ENCODE results near the gene ANKRD1. TPM values are rescaled to one million over a fixed set of nuclear protein-coding genes. Genes with fewer than 3 reads are reported as not detected.

The ANKRD1 gene
- total RNA-seq, 1 experiment from 2014 or later, result 0.26 TPM

- TF ChIP-seq, protein P1, sequence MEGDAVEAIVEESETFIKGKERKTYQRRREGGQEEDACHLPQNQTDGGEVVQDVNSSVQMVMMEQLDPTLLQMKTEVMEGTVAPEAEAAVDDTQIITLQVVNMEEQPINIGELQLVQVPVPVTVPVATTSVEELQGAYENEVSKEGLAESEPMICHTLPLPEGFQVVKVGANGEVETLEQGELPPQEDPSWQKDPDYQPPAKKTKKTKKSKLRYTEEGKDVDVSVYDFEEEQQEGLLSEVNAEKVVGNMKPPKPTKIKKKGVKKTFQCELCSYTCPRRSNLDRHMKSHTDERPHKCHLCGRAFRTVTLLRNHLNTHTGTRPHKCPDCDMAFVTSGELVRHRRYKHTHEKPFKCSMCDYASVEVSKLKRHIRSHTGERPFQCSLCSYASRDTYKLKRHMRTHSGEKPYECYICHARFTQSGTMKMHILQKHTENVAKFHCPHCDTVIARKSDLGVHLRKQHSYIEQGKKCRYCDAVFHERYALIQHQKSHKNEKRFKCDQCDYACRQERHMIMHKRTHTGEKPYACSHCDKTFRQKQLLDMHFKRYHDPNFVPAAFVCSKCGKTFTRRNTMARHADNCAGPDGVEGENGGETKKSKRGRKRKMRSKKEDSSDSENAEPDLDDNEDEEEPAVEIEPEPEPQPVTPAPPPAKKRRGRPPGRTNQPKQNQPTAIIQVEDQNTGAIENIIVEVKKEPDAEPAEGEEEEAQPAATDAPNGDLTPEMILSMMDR (IDR thresholded peaks at IDR 0.05), result no peak
- TF ChIP-seq POLR2AphosphoS5 (IDR thresholded peaks at IDR 0.05; ENCODE audit: low read depth, low read length) (no peak), TCF7L2 (IDR thresholded peaks at IDR 0.05; ENCODE audit: low read depth, low read length) (no peak), SIN3A (IDR thresholded peaks at IDR 0.05; ENCODE audit: borderline replicate concordance, insufficient read depth, low read depth, low read length) (no peak)
- TF ChIP-seq, protein P2, sequence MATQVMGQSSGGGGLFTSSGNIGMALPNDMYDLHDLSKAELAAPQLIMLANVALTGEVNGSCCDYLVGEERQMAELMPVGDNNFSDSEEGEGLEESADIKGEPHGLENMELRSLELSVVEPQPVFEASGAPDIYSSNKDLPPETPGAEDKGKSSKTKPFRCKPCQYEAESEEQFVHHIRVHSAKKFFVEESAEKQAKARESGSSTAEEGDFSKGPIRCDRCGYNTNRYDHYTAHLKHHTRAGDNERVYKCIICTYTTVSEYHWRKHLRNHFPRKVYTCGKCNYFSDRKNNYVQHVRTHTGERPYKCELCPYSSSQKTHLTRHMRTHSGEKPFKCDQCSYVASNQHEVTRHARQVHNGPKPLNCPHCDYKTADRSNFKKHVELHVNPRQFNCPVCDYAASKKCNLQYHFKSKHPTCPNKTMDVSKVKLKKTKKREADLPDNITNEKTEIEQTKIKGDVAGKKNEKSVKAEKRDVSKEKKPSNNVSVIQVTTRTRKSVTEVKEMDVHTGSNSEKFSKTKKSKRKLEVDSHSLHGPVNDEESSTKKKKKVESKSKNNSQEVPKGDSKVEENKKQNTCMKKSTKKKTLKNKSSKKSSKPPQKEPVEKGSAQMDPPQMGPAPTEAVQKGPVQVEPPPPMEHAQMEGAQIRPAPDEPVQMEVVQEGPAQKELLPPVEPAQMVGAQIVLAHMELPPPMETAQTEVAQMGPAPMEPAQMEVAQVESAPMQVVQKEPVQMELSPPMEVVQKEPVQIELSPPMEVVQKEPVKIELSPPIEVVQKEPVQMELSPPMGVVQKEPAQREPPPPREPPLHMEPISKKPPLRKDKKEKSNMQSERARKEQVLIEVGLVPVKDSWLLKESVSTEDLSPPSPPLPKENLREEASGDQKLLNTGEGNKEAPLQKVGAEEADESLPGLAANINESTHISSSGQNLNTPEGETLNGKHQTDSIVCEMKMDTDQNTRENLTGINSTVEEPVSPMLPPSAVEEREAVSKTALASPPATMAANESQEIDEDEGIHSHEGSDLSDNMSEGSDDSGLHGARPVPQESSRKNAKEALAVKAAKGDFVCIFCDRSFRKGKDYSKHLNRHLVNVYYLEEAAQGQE (IDR thresholded peaks at IDR 0.05; ENCODE audit: insufficient read depth in 1 of 2, low read depth in 2 of 2, low read length in 1 of 2), result no peak
- Histone ChIP-seq H3K27ac (ENCODE audit: low read length) (no peak overlapping the region), H3K27me3 (ENCODE audit: control insufficient read depth, insufficient read depth, low read length) (peaks cover 3% of the 10 kb centered on the region), H3K9me3 (ENCODE audit: control insufficient read depth, insufficient read depth, low read depth, low read length) (no peaks in the 10 kb centered on the region), H3K36me3 (ENCODE audit: control insufficient read depth, insufficient read depth, low read length) (no peaks in the 10 kb centered on the region), H3K4me3 (ENCODE audit: low read depth in 2 of 2, low read length in 2 of 2) (no peak overlapping the region), H3K4me1 (ENCODE audit: control insufficient read depth, insufficient read depth, low read length) (no peaks in the 10 kb centered on the region)
- ATAC-seq, result no peak
- in situ Hi-C loops (cut with HindIII; ENCODE audit: low pct_unique_long_range_greater_than_20kb, low sequenced_read_pairs), result no loop called here
- POLR2A ChIA-PET, result no interaction called here
- intact Hi-C loops (cut with micrococcal nuclease; ENCODE audit: unreplicated experiment), result no loop called here
- no peak for DNase-seq (ENCODE audit: low read depth, low spot score)
- CTCF ChIA-PET, result no interaction called here
- no TSS peak for BruUV-seq (replicated peaks)
These were observed 4.5 kb upstream of the ANKRD1 start for GRCh38 chr10:90925079-90926029.

DNA sequence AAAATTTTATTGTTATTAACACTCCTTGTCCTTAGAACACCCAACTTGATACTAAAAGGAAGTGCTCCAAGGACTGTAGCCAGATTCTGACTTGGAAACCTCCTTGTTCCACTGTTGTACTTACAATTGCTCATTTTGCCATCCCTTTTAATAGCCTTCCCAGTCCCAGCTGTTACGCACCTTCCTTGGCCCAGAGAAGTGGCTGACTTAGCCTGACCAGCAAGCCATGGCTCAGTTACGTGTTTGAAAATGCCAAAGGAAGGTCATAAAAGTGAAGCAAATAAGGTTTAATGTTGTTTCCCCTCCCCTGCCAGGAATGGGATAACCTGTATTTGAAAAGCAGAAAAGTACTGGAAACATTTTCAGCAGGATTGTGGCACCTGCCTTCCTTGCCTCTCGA is 3.7 kb upstream of the ANKRD1 start:
- CTCF ChIA-PET, result no interaction called here
- Histone ChIP-seq H3K27ac (ENCODE audit: low read length) (no peak overlapping the region), H3K27me3 (ENCODE audit: control insufficient read depth, insufficient read depth, low read length) (peaks cover 3% of the 10 kb centered on the region; the same call in 1 of the 2 replicates), H3K4me1 (ENCODE audit: control insufficient read depth, insufficient read depth, low read length) (no peaks in the 10 kb centered on the region), H3K4me3 (ENCODE audit: low read depth in 2 of 2, low read length in 2 of 2) (no peak overlapping the region), H3K36me3 (ENCODE audit: control insufficient read depth, insufficient read depth, low read length) (no peaks in the 10 kb centered on the region), H3K9me3 (ENCODE audit: control insufficient read depth, insufficient read depth, low read depth, low read length) (no peaks in the 10 kb centered on the region)
- BruUV-seq (replicated peaks), result no TSS peak
- DNase-seq (ENCODE audit: low read depth, low spot score) (no peak), ATAC-seq (no peak)
- TF ChIP-seq SIN3A (IDR thresholded peaks at IDR 0.05; ENCODE audit: borderline replicate concordance, insufficient read depth, low read depth, low read length) (no peak), TCF7L2 (IDR thresholded peaks at IDR 0.05; ENCODE audit: low read depth, low read length) (no peak), POLR2AphosphoS5 (IDR thresholded peaks at IDR 0.05; ENCODE audit: low read depth, low read length) (no peak)
- TF ChIP-seq, protein P1 (IDR thresholded peaks at IDR 0.05), result no peak
- TF ChIP-seq, protein P2 (IDR thresholded peaks at IDR 0.05; ENCODE audit: insufficient read depth in 1 of 2, low read depth in 2 of 2, low read length in 1 of 2), result no peak
- in situ Hi-C loops (cut with HindIII; ENCODE audit: low pct_unique_long_range_greater_than_20kb, low sequenced_read_pairs) (no loop called here), intact Hi-C loops (cut with micrococcal nuclease; ENCODE audit: unreplicated experiment) (no loop called here)
- POLR2A ChIA-PET, result no interaction called here

Data from Panc1 (cell line).